GM03348 (cell line): Measurements from ENCODE around the gene DDX50.
A peak's percentile ranks its signal among the peaks of the same experiment; 100 is the strongest.
"Not testable (repeated sequence)": the region's sequence is repeated elsewhere in the genome, so short reads cannot be mapped to it uniquely, and the experiment has no call there.

Experiments
- DNase-seq: peaks from one replicate; pipeline ENCODE4 v3.0.0; 2012; ENCODE audit warnings: low spot score

Gene DDX50

GRCh38 chr10:68901105-68901927 is at the start of gene DDX50:
Gene DDX50, plus strand, starts transcription at chr10:68901315. Its CDS starts 70 bp downstream, at chr10:68901385.
- peak; percentile 97 for DNase-seq

- DNase-seq = no peak
These were observed 44.8 kb upstream of the DDX50 start for GRCh38 chr10:68856352-68856751.

GRCh38 chr10:68857005-68857404 is 44.1 kb upstream of the DDX50 start:
- DNase-seq = no peak

- DNase-seq = no peak
These were observed 39.9 kb upstream of the DDX50 start for GRCh38 chr10:68861253-68861652.

- DNase-seq = no peak
These were observed 36.5 kb upstream of the DDX50 start for GRCh38 chr10:68864611-68865010.

GRCh38 chr10:68868173-68868572 is 32.9 kb upstream of the DDX50 start:
- DNase-seq = not testable (repeated sequence)

GRCh38 chr10:68869623-68870022 is 31.5 kb upstream of the DDX50 start:
- DNase-seq = no peak

- no peak for DNase-seq
These were observed 31.1 kb upstream of the DDX50 start for GRCh38 chr10:68870061-68870460.

- no peak for DNase-seq
These were observed 30.5 kb upstream of the DDX50 start for GRCh38 chr10:68870545-68871104.

- peak; percentile 28 for DNase-seq
These were observed 29.9 kb upstream of the DDX50 start for GRCh38 chr10:68871105-68871711.

GRCh38 chr10:68871731-68872342 is 29.3 kb upstream of the DDX50 start:
- no peak for DNase-seq

GRCh38 chr10:68876246-68877138 is 24.6 kb upstream of the DDX50 start:
- DNase-seq = no peak

- no peak for DNase-seq
These were observed 23.5 kb upstream of the DDX50 start for GRCh38 chr10:68877482-68878110.

- DNase-seq = no peak
These were observed 22.6 kb upstream of the DDX50 start for GRCh38 chr10:68878496-68878895.

GRCh38 chr10:68879628-68880027 is 21.5 kb upstream of the DDX50 start:
- no peak for DNase-seq

- DNase-seq = no peak
These were observed 20.9 kb upstream of the DDX50 start for GRCh38 chr10:68880181-68880580.

GRCh38 chr10:68895041-68895440 is 6.1 kb upstream of the DDX50 start:
- DNase-seq = no peak

GRCh38 chr10:68897336-68897741 is 3.8 kb upstream of the DDX50 start:
- peak; percentile 78 for DNase-seq

GRCh38 chr10:68899186-68899745 is 1.8 kb upstream of the DDX50 start:
- DNase-seq = no peak

- peak; percentile 81 for DNase-seq
These were observed 549 bp upstream of the DDX50 start for GRCh38 chr10:68900427-68901104.
